Measurements from ENCODE around the gene MCM3AP.

The MCM3AP gene

DNA sequence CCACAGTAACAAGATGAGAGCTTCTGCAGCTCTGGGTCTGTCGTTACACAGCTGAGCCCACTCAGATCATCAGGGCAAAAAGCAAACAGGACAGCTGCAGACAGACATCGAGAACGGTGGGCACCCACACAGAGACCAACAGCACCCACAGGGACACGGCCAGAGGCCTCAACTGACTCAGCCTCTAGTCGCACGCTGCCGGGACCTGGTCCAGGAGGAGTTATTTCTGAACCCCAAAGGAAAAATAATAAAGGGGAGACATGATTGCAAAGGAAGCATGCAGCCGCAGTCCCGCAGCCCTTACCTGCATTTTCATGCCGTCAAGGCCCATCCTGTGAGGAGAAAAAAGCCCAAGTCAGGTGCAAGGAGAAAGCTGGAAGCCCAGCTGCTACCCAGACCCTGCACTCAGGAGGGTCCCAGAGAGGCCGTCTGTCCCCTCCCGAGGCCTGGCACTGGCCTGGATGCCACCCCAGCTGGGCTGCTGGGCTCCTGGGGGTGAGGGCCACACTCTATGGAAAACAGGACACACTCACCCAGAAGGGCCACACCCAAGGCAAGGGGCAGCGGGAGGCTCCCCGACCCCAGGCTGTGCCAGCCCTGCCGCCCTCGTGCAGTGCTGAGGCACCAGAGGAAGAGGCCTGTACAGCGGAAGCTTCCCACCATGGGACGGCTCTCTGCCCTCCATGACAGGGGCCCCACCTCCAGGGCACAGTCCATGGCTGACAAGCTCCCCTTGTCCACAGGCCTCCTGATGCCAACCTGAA is 72.5 kb downstream of the MCM3AP start:
- no peak for ATAC-seq
- Mint-ChIP-seq H3K4me3 (no peak overlapping the region), H3K9me3 (no peaks in the 10 kb centered on the region), H3K4me1 (peaks cover 4% of the 10 kb centered on the region), H3K27ac (no peak overlapping the region), H3K36me3 (peaks cover 6% of the 10 kb centered on the region)
- no peak for DNase-seq (ENCODE audit: low spot score in 2 of 2)

DNA sequence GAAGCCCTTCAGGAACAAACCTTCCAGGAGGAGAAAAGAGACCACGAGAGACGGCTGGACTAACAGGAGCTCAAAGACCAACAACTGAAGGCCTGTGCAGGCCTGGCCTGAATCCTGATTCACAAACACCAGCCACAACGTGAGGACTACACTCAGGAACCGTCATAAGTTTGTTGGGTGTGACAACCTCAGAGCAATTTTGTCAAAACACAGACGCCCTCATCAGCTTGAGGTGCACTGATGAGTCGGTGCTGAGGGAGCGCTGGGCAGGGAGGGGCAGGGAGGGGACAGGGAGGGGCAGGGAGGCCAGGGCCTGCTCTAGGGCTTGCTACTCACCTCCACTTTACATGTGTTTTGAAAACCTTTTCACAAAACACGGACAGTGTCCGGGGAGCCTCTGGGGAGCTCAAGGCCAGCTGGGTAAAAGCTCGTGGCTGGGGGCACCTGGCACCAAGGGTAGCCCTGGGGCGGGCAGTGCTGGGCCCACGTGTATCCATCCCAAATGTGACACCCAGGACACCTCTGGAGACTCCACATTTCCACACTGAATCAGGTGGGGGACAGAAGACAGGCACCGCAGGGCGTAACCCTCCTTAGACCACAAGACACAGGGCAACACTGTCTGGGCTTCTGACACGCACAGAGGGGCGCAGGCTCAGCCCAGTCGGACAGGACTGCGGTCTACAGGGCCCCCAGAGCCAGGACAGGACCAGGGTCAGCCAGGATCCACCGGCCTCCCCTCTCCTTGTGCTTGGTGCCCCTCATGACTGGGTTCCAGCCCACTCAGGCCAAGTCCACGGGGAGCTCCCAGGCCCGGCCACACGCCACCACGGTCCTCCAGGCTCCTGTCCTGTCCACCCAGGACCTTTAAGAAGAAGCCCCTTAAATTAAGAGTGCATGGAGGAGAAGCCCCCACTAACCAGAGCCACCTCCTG is 73.4 kb downstream of the MCM3AP start:
- Mint-ChIP-seq H3K9me3 (no peaks in the 10 kb centered on the region), H3K27ac (peak overlapping the region; percentile 48), H3K36me3 (peaks cover 6% of the 10 kb centered on the region), H3K4me3 (no peak overlapping the region), H3K4me1 (peaks cover 4% of the 10 kb centered on the region)
- DNase-seq (ENCODE audit: low spot score in 2 of 2): no peak
- no peak for ATAC-seq

DNA sequence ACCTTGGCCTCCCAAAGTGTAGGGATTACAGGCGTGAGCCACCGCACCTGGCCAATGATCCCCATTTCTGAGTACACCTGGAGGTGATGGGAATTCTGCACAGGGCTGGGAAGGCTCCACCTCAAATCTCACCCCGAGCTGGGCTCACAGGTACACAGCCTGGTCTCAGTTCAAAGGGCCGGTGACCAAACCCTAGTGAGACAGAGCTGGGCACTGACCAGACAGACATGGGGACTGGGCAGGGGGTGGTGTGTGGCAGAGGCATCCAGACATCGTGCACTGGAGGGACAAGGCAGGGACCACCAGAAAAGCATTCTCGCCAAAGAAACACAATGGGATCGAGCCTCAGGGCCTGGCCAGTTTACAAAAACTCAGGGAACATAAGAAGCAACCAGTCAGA is 74.0 kb downstream of the MCM3AP start:
- DNase-seq (ENCODE audit: low spot score in 2 of 2) (no peak), ATAC-seq (no peak)
- peak overlapping the region; percentile 48 for H3K27ac Mint-ChIP-seq
- H3K4me1 Mint-ChIP-seq: peaks cover 4% of the 10 kb centered on the region
- peaks cover 6% of the 10 kb centered on the region for H3K36me3 Mint-ChIP-seq
- H3K4me3 Mint-ChIP-seq: no peak overlapping the region
- no peaks in the 10 kb centered on the region for H3K9me3 Mint-ChIP-seq

DNA sequence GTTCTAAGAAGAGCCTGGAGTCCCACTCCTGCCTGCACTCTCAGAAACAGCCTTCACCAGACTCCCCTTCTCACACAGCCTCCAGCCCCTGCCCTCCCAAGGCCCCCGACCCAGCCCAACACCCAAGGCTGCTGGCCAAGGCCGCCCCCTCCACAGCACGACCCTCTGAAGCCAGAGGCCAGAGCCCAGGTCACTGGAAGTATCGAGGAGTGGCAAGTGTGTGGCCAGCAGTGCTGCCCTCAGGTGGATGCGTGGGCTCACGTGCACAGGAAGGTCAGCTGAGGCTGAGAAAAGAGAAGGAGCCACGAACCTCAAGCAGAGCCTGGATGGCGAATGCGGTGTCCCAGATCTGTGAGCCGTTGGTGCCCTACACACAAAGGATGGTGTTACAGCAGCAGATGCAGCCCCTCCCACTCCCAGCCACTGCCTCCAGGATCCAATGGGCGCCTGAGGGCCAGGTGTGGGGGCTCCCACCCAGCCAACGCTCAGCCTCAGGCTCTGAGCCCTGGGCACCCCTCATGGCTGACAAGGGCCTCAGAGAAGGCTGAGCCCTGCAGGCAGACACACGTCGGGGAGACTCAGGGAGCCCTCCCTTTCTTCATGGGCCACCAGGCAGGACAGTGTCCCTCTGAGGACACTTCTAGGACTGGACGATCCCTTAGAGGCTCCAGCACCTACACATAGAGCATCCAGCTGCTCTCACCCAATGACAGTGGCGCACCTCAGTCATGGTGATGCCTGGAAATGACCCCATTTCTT is 74.9 kb downstream of the MCM3AP start:
- DNase-seq (ENCODE audit: low spot score in 2 of 2) (no peak), ATAC-seq (no peak)
- H3K9me3 Mint-ChIP-seq: no peaks in the 10 kb centered on the region
- H3K4me1 Mint-ChIP-seq: no peaks in the 10 kb centered on the region
- H3K4me3 Mint-ChIP-seq: no peak overlapping the region
- no peak overlapping the region for H3K27ac Mint-ChIP-seq
- peaks cover 10% of the 10 kb centered on the region for H3K36me3 Mint-ChIP-seq

DNA sequence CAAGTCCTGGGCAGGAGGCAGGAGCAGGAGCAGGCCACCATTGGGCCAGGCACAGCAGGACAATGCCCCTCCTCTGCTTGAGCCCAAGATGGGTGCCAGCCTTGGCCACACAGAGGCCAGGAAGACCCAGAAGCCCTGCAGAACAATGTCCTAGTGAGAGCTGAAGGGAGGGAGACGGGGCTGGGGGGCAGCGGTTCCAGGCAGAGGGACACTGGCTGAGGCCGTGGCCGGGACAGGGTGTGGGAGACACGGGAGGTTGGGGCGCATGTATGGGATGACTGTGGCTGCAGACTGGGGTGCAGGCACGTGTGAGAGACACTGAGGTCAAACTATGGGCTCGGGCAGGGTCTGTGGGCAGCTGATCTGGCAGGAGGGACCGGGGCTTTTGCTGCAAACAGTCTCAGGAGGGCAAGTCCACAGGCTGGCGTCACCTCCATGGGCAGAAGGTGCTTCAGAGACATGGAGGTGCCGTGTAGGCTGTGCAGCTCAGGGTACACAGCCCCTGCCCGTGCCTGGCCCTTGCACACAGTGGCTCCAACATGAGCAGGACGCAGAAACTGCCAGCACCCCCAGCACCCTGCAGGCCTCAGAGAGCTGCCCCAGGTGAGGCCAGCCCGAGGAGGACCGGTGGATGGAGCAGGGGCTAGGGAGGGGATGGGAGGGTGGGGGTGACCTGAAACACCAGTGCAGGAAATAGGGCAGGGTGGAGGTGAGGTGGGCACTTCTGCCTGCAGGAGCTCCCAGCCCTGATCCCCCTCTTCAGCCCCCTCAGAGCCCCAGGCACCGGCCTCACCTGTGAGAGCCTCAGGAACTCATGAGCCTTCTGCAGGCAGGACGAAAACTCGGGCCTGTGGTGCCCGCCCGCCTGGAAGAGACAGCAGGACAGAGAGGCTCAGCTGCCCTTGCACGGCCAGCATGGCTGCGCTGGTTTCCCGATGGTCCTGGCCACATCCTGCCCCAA is 76.4 kb downstream of the MCM3AP start:
- H3K27ac Mint-ChIP-seq: no peak overlapping the region
- ATAC-seq (no peak), DNase-seq (ENCODE audit: low spot score in 2 of 2) (no peak)
- no peak overlapping the region for H3K4me3 Mint-ChIP-seq
- no peaks in the 10 kb centered on the region for H3K9me3 Mint-ChIP-seq
- no peaks in the 10 kb centered on the region for H3K4me1 Mint-ChIP-seq
- H3K36me3 Mint-ChIP-seq: peaks cover 20% of the 10 kb centered on the region

DNA sequence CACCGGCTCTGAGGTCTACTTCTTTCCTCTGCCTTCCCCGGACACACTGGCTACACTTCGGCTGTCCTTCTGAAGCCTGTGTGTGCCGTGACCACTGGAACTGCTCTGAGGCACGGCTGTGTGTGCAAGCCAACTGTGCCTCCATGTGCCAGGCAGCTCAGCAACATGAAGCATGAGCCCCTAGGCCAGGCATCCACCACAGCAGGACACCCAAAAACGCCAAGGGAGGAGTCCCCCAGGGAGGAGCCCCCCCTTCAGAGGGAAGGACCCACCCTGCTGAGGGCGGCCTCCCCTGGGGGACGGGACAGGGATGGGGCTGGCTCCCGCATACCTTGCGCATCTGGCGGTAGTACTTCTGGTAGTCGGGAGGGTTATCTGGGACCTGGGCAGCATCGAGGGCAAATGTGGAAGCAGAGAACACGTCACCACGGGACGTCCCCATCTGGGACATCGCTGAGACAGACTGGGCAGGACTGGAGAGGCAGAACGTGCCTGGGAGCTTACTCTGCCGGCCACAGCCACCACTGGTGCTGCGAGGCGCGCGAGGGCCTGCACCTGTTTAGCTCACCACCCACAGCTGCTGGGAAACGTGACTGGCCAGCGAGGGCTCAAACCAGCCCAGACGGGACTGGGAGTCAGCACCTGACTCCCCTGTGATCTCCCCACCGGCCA is 77.4 kb downstream of the MCM3AP start:
- H3K4me3 Mint-ChIP-seq: no peak overlapping the region
- ATAC-seq (no peak), DNase-seq (ENCODE audit: low spot score in 2 of 2) (no peak)
- H3K9me3 Mint-ChIP-seq: no peaks in the 10 kb centered on the region
- peaks cover 30% of the 10 kb centered on the region for H3K36me3 Mint-ChIP-seq
- no peaks in the 10 kb centered on the region for H3K4me1 Mint-ChIP-seq
- H3K27ac Mint-ChIP-seq: no peak overlapping the region

DNA sequence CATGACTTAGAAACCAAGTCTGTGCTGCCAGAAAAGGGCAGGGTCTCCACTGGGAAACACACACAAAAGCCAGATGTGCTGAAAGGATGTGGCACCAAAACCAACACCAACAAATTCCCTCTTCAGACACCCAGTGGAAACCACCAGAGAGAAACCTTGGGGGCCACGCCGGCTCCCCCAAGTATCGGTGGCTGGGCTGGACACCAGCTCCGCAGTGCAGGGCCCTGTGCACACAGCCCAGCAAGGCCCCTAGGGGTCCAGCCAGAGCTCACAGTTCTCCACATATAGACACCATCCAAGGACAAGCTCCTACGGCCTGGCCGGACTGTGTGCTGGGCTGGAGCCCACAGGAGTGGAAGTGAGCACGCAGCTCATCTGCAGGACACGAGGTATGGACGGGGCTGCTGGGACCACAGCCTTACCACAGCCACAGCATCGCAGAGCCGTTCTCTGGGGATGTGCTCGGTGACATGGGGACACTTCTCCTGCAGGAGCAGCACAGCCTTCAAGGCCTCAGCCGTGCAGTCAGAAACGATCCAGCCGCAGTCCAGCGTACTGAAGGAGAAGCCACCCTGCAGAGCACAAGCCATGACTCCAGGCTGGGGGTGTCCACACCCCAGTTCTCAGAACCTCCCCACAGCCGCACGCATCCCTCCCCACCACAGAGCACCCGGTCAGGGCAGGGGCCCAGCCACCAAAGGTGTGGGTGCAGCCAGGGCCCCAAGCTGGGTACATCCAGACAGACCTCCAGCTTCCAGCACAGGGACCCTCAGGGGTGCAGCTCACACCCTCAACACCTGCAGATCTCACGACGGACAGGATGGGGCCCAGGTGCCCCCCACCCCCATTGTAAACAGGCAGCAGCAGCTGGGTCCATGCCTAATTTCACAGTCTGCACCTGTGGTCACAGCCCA is 78.1 kb downstream of the MCM3AP start:
- DNase-seq (ENCODE audit: low spot score in 2 of 2) (no peak), ATAC-seq (no peak)
- H3K9me3 Mint-ChIP-seq: no peaks in the 10 kb centered on the region
- no peak overlapping the region for H3K27ac Mint-ChIP-seq
- H3K4me3 Mint-ChIP-seq: no peak overlapping the region
- no peaks in the 10 kb centered on the region for H3K4me1 Mint-ChIP-seq
- peaks cover 34% of the 10 kb centered on the region for H3K36me3 Mint-ChIP-seq

DNA sequence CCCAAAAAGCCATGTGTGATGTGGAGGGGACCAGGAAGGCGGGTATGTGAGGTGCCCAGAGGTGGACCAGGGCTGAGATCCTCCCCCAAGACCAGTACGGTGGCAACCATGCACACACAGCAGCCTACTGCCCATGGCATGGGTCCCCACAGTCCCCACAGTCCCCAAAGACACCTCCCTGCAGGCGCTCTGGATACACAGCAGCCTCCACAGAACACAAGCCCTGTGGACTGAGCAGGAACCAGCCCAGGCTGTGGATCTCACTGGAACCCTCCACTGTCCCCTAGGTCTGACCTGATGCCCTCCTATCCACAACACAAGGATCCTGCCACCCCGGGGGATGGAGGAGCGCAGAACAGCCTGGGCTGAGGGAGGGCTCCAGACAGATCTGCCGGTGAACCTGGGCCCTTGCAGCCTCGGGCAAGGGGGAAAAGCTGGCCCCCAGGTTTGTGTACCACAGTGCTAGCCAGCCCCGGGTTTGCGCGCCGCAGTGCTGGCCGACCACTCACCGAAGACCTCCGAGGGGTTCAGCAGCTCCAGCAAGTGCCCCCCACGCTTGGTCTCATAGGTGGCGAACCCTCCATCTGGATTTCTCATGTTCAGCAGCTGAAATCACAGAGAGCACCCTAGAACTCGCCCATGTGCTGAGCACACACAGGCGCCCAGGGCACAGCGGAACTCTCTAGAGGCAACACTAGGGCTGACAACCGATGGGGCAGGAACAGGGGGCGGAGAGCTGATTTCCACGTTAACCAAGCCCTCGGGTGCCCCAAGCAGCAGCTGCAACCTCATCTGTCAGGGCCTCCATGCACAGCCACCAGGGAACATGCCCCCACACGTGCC is 79.0 kb downstream of the MCM3AP start:
- no peaks in the 10 kb centered on the region for H3K9me3 Mint-ChIP-seq
- peak; percentile 6 for ATAC-seq
- no peaks in the 10 kb centered on the region for H3K4me1 Mint-ChIP-seq
- DNase-seq (ENCODE audit: low spot score in 2 of 2): no peak
- H3K27ac Mint-ChIP-seq: no peak overlapping the region
- no peak overlapping the region for H3K4me3 Mint-ChIP-seq
- peaks cover 34% of the 10 kb centered on the region for H3K36me3 Mint-ChIP-seq

DNA sequence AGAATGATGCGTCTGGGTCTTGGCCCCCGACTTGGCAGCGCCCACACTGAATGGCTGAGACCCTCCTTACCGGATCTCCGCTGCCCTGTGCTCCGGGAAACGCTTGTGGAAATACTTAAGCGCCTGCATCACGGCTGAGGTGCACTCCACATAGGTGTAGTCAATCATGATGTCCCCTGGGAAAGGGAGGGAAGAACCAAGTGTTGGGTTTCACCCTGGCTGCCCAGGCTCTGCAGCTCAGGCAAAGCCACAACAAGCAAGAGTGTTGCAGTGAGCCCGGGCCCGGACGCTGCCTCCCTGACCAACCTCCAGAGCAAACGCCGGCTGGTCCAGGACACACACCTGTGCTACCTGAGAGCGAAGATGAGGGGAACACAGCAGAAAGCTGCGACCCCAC is 79.6 kb downstream of the MCM3AP start:
- ATAC-seq (no peak), DNase-seq (ENCODE audit: low spot score in 2 of 2) (no peak)
- Mint-ChIP-seq H3K4me3 (no peak overlapping the region), H3K9me3 (no peaks in the 10 kb centered on the region), H3K4me1 (no peaks in the 10 kb centered on the region), H3K27ac (no peak overlapping the region), H3K36me3 (peaks cover 34% of the 10 kb centered on the region)

DNA sequence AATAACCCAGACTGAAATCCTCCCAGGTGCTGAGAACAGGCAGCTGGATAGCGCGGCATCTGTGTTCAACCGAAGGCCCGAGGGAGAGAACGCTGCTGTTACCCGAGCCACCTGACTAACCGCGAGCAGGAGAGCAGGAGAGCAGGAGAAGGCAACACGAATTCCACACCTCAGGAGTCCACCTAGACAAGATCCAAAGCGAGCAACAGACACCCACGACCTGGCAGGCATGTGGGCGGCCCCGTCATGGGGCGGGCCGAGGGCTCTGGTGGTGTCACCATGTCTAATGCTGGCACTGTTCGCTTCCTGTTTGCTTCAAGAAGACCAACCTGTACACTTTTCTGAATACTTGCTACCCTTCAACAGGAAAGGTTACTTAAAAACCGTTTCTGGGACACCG is 80.2 kb downstream of the MCM3AP start:
- no peak for ATAC-seq
- Mint-ChIP-seq H3K27ac (no peak overlapping the region), H3K4me3 (no peak overlapping the region), H3K9me3 (no peaks in the 10 kb centered on the region), H3K4me1 (no peaks in the 10 kb centered on the region), H3K36me3 (peaks cover 34% of the 10 kb centered on the region)
- DNase-seq (ENCODE audit: low spot score in 2 of 2): no peak

DNA sequence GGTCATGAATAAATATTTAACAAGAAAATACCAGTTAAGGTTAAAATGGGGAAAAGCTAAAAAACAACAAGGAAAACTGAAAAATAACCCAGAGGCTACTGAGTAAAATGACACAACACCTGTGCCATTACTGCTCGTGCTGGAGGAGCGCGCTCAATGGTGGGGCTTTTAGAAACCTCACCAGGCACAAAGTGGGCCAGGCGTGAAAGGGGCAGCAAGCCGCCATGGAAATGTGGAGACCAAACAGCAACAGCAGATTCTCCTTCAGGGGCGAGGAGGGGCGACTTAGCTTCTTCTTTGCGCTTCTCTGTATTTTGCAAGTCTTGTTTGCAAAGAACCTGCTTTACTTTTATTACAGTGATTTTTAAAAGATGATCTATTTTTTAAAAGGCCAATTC is 82.2 kb downstream of the MCM3AP start:
- Mint-ChIP-seq H3K9me3 (no peaks in the 10 kb centered on the region), H3K36me3 (peaks cover 47% of the 10 kb centered on the region), H3K4me3 (no peak overlapping the region), H3K4me1 (no peaks in the 10 kb centered on the region), H3K27ac (peak overlapping the region; percentile 73)
- ATAC-seq (no peak), DNase-seq (ENCODE audit: low spot score in 2 of 2) (no peak)

DNA sequence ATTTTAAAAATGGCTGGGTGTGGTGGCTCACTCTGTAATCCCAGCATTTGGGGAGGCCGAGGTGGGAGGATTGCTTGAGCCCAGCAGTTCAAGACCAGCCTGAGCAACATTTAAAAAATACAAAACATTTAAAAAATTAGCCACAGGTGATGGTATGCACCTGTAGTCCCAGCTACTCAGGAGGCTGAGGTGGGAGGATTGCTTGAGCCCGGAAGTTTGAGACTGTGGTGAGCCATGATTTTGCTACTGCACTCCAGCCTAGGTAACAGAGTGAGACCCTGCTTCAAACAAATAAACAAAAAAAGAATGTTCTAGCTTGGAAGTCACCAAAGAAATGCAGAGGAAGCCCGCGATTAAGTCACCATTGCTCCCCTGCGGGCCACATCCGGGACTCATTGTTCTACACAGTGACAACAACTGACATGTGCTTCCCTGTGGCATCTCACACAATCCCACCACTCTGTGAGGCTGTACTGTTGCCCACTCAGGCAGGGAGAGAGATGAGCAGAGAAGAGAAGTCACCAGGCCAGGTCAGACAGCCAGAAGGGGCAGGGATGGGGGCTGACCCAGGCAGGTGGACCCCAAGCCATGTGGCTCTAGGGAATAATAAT is 82.7 kb downstream of the MCM3AP start:
- no peak for ATAC-seq
- no peak overlapping the region for H3K4me3 Mint-ChIP-seq
- no peaks in the 10 kb centered on the region for H3K4me1 Mint-ChIP-seq
- H3K36me3 Mint-ChIP-seq: peaks cover 49% of the 10 kb centered on the region
- peak overlapping the region; percentile 73 for H3K27ac Mint-ChIP-seq
- DNase-seq (ENCODE audit: low spot score in 2 of 2): no peak
- H3K9me3 Mint-ChIP-seq: no peaks in the 10 kb centered on the region

Measured in stimulated activated effector memory CD8-positive, alpha-beta T cell treated with anti-CD3 and anti-CD28 coated beads, Interleukin-12 subunit alpha, Interleukin-12 subunit beta, amount 100 ng/mL, for 72 hours (primary cell).